Right lobe of liver (tissue), 4 donors: ENCODE measurements around the gene EIF3L.

Experiments
- CTCF ChIP-seq, 4 donors: fragments of 200-600 bp in 3 of 4; fragments of 450-650 bp in 1 of 4; IDR thresholded peaks; one replicate each; pipeline versions ENCODE4 v1.5.1 to v1.8.0; 2016 to 2022; ENCODE audit warnings: antibody characterized with exemption in 4 of 4, mild to moderate bottlenecking in 2 of 4
- POLR2A ChIP-seq: fragments of 450-650 bp; IDR thresholded peaks from one replicate; pipeline ENCODE4 v1.6.1; 2017; ENCODE audit warnings: antibody characterized with exemption, mild to moderate bottlenecking
- donor health status: DM: no; HTN: no; CAD: no.
- donor health status: DM: no; HTN: no; CAD: no.
- donor health status: DM: no; HTN: yes; CAD: no.

DNA sequence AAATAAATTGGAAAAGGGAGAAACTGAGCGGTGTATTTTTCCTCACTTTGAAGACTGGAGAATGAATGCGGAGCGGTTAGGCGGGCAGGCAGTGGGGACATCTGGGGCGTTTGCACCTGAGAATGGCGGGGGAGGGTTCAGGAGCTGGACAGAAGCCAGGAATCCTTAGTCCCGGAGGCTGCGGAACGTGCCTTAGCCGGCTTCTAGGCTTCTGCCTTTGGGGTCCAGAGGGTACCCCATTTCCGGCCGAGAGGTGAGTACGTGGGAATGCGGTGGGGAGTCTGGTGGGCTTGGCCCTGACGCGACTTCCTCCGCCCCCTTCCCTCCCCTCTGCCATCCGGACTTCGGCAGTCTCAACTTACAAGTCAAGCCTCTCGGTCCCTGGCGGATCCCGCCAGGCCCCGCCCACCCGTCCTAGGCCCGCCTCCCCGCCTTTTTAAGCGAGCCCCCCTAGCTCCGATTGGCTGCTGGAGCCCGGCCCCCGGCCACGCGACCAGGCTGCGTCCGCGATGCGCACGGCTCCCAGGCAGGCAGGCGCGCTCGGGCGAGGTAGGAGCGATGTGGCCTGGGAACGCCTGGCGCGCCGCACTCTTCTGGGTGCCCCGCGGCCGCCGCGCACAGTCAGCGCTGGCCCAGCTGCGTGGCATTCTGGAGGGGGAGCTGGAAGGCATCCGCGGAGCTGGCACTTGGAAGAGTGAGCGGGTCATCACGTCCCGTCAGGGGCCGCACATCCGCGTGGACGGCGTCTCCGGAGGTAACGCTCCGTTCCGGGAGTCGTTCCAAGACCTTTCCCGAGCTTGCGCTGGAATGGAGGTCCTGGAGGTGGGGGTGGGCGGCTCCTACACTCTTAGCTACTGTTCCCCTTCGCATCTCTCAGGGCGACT, 41.6 kb upstream of the EIF3L start, which contains the start of gene GCAT:
- TF ChIP-seq POLR2A = peak; percentile 66
- TF ChIP-seq CTCF (IDR thresholded peaks at IDR 0.05) = no peak
